Measurements from ENCODE around the gene NDUFAF8. TPM values are rescaled to one million over a fixed set of nuclear protein-coding genes. Genes with fewer than 3 reads are reported as not detected.

Gene NDUFAF8
- 82.5 to 221 TPM (median 212 TPM) in 5 replicates for total RNA-seq (2022; extraction: Qiagen RNA extraction)

DNA sequence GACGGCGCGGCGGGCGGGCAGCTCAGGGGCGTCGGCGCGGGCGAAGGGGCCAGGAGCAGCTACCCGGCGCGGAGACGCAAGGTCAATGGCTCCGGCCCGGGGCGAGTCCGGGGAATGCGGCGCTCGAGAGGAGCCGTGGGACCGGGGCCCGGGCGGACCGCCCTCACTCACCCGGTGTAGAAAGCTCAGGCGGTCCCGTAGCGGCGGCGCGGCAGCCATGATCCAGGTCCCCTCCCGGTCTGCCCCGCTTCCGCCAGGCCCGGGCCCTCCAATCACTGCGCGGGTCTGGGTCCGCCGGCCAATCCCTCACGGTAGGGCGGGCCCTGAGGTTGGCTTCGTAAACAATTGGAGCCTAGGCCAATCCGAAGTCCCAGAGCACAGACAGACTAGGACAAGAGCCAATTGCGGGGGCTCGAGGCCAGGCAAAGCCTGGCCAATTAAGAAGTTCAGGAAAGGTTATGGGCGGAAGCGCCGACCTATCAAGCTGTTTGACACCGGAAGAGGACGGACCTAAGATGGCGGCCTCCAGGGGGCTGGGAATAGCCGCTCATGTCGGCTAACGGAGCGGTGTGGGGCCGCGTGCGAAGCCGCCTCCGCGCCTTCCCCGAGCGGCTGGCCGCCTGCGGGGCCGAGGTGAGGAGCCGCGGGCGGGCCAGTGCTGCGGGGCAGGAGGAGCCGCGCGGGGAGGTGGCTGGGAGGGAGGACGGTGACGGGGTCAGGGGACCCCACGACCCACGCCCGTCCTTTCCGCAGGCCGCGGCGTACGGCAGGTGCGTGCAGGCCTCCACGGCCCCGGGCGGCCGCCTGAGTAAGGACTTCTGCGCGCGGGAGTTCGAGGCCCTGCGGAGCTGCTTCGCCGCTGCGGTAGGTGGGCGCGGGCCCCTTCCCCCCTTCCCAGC lies at the start of gene NDUFAF8, which contains the start of gene TEPSIN:
TSS of gene NDUFAF8 (plus strand) at position 504 of the 899 bp plus-strand sequence. CDS start at position 550, 46 bp downstream.
TSS of gene TEPSIN (minus strand) at position 241 of the 899 bp plus-strand sequence. CDS start at position 219, 22 bp downstream.

DNA sequence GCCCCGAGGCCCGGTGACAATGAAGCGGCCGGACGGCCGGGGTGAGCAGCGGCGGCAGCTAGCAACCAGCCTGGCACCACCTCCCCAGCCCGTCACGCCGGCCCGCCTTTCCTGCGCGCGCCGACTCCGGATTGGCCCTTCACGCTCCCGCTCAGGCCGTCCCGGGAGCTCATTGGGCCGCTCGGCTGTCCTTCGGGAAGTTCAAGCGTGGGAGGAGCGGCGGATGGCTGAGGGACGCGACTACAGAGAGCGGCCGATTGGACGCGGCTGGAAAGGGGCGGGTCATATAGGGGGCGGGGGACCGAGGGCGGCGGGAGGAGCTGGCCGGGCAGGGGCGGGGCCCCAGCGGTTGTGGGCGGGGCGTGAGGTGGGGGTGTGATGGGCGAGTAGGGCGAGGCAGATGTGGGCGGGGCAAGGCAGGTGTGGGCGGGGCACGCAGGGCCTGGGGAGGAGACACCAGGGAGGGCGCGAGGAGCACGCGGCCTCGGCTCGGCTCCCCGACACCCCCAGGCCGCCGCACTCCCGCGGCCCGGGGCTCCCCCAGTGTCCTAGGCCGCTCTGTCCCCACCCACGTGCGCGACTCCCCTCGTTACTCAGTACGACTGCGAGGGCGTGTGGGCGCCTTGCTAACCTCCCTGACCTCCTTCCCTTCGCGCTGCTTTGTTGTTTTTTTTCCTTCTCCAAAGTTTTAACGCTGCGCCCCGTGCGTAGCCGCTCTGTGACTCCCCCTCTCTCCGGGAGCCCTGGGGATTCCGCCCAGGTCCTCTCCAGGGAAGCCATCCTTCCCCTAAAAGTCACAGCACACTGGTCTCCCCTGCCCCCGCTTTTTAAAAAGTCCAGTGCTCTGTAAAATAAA lies 16.0 kb upstream of the NDUFAF8 start, which contains the start of gene CEP131:
TSS of gene CEP131 (minus strand) at position 60 of the 856 bp plus-strand sequence. CDS start 2,909 bp downstream, outside the sequence.

Other genes starting within 250 kb of the NDUFAF8 start
- gene CHMP6, start 247.5 kb upstream of the NDUFAF8 start, total RNA-seq (2022; extraction: Qiagen RNA extraction): 31.2 to 37.9 TPM (median 34.1 TPM) in 5 replicates
- 116 to 132 TPM (median 129 TPM) in 5 replicates for gene BAIAP2, start 204.2 kb upstream of the NDUFAF8 start, total RNA-seq (2022; extraction: Qiagen RNA extraction)
- not detected in 5 replicates for gene PVALEF, start 73.8 kb upstream of the NDUFAF8 start, total RNA-seq (2022; extraction: Qiagen RNA extraction)
- 0.29 to 0.64 TPM (median 0.50 TPM) in 5 replicates for gene AATK, start 73.1 kb upstream of the NDUFAF8 start, total RNA-seq (2022; extraction: Qiagen RNA extraction)
- gene CEP131, start 16.4 kb upstream of the NDUFAF8 start, total RNA-seq (2022; extraction: Qiagen RNA extraction): 6.4 to 8.5 TPM (median 7.8 TPM) in 5 replicates
- gene TEPSIN, start 263 bp upstream of the NDUFAF8 start, total RNA-seq (2022; extraction: Qiagen RNA extraction): 20.2 to 27.4 TPM (median 26.5 TPM) in 5 replicates
- gene SLC38A10, start 56.0 kb downstream of the NDUFAF8 start, total RNA-seq (2022; extraction: Qiagen RNA extraction): 59.4 to 74.1 TPM (median 69.2 TPM) in 5 replicates
- gene BAHCC1, start 156.1 kb downstream of the NDUFAF8 start, total RNA-seq (2022; extraction: Qiagen RNA extraction): 6.5 to 8.7 TPM (median 8.6 TPM) in 5 replicates